HG03280 (cell line): ENCODE data around the gene NFX1.

ENCODE experiments used
- ATAC-seq: cut with Tn5 transposase; IDR thresholded peaks from one replicate; pipeline ENCODE4 v1.9.1; 2021; ENCODE audit warnings: mild to moderate bottlenecking, moderate library complexity; ENCODE audit not compliant: unreplicated experiment

The NFX1 gene

DNA sequence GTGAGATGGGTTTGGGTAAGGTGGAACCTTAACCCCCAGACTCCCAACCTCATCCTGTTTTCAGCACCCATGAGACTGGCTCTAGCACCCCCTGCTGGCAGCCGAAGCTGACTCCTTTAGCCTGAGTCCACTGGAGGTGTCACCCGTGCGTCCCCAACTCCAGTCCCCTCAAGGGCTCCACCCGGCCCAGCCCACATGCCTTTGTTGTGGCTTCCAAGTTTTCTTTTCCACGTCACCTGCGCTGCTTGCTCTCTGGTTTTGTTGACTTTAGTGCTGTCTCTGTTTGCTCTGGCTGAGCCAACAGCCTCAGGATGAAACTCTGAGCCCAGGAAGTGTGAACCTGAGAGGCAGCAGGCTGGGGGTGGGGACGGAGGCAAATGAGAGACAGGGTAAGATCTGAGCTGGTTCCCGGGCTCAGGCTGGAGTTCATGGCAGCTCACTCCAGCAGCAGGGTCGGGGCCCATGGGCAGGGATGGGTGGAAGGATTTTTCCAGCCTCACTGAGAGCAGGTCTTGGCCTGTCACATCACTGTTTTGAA, 125.3 kb downstream of the NFX1 start:
- peak; percentile 72 for ATAC-seq

- no peak for ATAC-seq
These were observed 126.7 kb downstream of the NFX1 start for GRCh38 chr9:33416996-33417395.

- no peak for ATAC-seq
These were observed 127.8 kb downstream of the NFX1 start for GRCh38 chr9:33418090-33418489.

DNA sequence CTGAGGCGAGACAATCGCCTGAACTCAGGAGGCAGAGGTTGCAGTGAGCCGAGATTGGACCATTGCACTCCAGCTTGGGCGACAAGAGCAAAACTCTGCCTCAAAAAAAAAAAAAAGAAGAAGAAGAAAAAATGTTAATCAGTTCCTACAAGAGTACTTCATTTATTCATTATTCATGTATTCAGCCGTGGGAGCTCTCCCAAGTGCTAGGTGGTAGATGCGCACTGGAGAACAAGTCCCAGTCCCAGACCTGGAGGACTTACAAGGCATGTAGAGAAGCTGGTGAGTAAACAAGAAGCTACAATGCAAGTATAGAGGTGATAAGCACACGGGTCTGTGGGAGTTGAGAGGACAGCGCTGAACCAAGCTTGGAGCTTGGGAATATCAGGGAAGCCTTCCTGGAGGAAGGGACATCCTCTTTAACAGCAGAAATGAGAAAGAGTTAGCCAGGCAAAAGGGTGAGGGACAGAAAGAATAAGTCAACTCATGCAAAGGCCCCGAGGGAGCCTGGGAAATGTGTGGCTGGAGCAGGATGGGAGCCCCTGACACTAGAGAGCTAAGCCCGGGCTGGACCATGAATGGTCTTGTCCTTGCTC, 129.5 kb downstream of the NFX1 start:
- no peak for ATAC-seq
